Central memory CD8-positive, alpha-beta T cell (primary cell): ENCODE measurements around the gene ARHGAP24.
"Not testable (repeated sequence)": the region's sequence is repeated elsewhere in the genome, so short reads cannot be mapped to it uniquely, and the experiment has no call there.

Source experiments
- ATAC-seq: fragments of 150-1000 bp; cut with Tn5 transposase; replicated peaks from 2 replicates; pipeline ENCODE4 v1.10.0; 2022; ENCODE audit warnings: mild to moderate bottlenecking, moderate FRiP score, moderate number of reproducible peaks; ENCODE audit not compliant: poor library complexity, severe bottlenecking; ENCODE audit errors: extremely low read depth
- DNase-seq, 2 donors: peaks; one replicate each; pipeline ENCODE4 v3.0.0; 2021; ENCODE audit warnings: low spot score in 2 of 2
- H3K27ac Mint-ChIP-seq: one replicate; pipeline ENCODE4 v1.8.0; 2022; ENCODE audit warnings: low read depth, mild to moderate bottlenecking, moderate library complexity, mixed read lengths
- H3K27me3 Mint-ChIP-seq: one replicate; pipeline ENCODE4 v1.8.0; 2022; ENCODE audit warnings: mixed read lengths
- H3K36me3 Mint-ChIP-seq: one replicate; pipeline ENCODE4 v1.8.0; 2022; ENCODE audit warnings: mild to moderate bottlenecking, moderate library complexity, mixed read lengths; ENCODE audit not compliant: insufficient read depth
- H3K4me1 Mint-ChIP-seq: one replicate; pipeline ENCODE4 v1.8.0; 2022; ENCODE audit warnings: mixed read lengths
- H3K4me3 Mint-ChIP-seq: one replicate; pipeline ENCODE4 v1.8.0; 2022; ENCODE audit warnings: mild to moderate bottlenecking, moderate library complexity, mixed read lengths
- H3K9me3 Mint-ChIP-seq: one replicate; pipeline ENCODE4 v1.8.0; 2022; ENCODE audit warnings: mixed read lengths

ARHGAP24 gene

GRCh38 chr4:85842540-85842939 is 367.6 kb downstream of the ARHGAP24 start:
- no peak for DNase-seq
- no peaks in the 10 kb centered on the region for H3K4me1 Mint-ChIP-seq
- H3K27me3 Mint-ChIP-seq: no peaks in the 10 kb centered on the region
- peaks cover 6% of the 10 kb centered on the region for H3K9me3 Mint-ChIP-seq
- H3K36me3 Mint-ChIP-seq: no peaks in the 10 kb centered on the region
- no peak overlapping the region for H3K27ac Mint-ChIP-seq
- H3K4me3 Mint-ChIP-seq: no peak overlapping the region
- peak; percentile 24 for ATAC-seq

GRCh38 chr4:85853740-85854139 is 378.8 kb downstream of the ARHGAP24 start:
- not testable (repeated sequence) for H3K4me1 Mint-ChIP-seq, H3K4me3 Mint-ChIP-seq, ATAC-seq, DNase-seq, H3K27ac Mint-ChIP-seq, H3K27me3 Mint-ChIP-seq, H3K36me3 Mint-ChIP-seq
- H3K9me3 Mint-ChIP-seq: peaks cover 11% of the 10 kb centered on the region

- peaks cover 11% of the 10 kb centered on the region for H3K9me3 Mint-ChIP-seq
- no peaks in the 10 kb centered on the region for H3K27me3 Mint-ChIP-seq
- no peaks in the 10 kb centered on the region for H3K4me1 Mint-ChIP-seq
- ATAC-seq: no peak
- DNase-seq: no peak
- H3K36me3 Mint-ChIP-seq: no peaks in the 10 kb centered on the region
- H3K27ac Mint-ChIP-seq: no peak overlapping the region
- H3K4me3 Mint-ChIP-seq: no peak overlapping the region
Measured at GRCh38 chr4:85854546-85854945, 379.6 kb downstream of the ARHGAP24 start.

- ATAC-seq: no peak
- no peak overlapping the region for H3K27ac Mint-ChIP-seq
- H3K9me3 Mint-ChIP-seq: no peaks in the 10 kb centered on the region
- no peak for DNase-seq
- H3K27me3 Mint-ChIP-seq: no peaks in the 10 kb centered on the region
- no peaks in the 10 kb centered on the region for H3K4me1 Mint-ChIP-seq
- H3K4me3 Mint-ChIP-seq: no peak overlapping the region
- no peaks in the 10 kb centered on the region for H3K36me3 Mint-ChIP-seq
Measured at GRCh38 chr4:85860066-85860740, 385.3 kb downstream of the ARHGAP24 start.

GRCh38 chr4:85861064-85861765 is 386.3 kb downstream of the ARHGAP24 start:
- no peaks in the 10 kb centered on the region for H3K4me1 Mint-ChIP-seq
- H3K36me3 Mint-ChIP-seq: no peaks in the 10 kb centered on the region
- ATAC-seq: no peak

GRCh38 chr4:85862896-85863295 is 387.9 kb downstream of the ARHGAP24 start:
- Mint-ChIP-seq H3K27me3 (no peaks in the 10 kb centered on the region), H3K4me3 (no peak overlapping the region), H3K9me3 (no peaks in the 10 kb centered on the region), H3K36me3 (no peaks in the 10 kb centered on the region), H3K4me1 (no peaks in the 10 kb centered on the region), H3K27ac (no peak overlapping the region)
- ATAC-seq (no peak), DNase-seq (no peak)

More at GRCh38 chr4:85861064-85861765, 386.3 kb downstream of the ARHGAP24 start:
- H3K4me3 Mint-ChIP-seq: no peak overlapping the region
- no peaks in the 10 kb centered on the region for H3K27me3 Mint-ChIP-seq
- no peak overlapping the region for H3K27ac Mint-ChIP-seq
- no peak for DNase-seq
- H3K9me3 Mint-ChIP-seq: no peaks in the 10 kb centered on the region

- H3K27ac Mint-ChIP-seq: no peak overlapping the region
- ATAC-seq (no peak), DNase-seq (no peak)
- no peaks in the 10 kb centered on the region for H3K27me3 Mint-ChIP-seq
- H3K4me1 Mint-ChIP-seq: no peaks in the 10 kb centered on the region
- no peaks in the 10 kb centered on the region for H3K9me3 Mint-ChIP-seq
- no peak overlapping the region for H3K4me3 Mint-ChIP-seq
- H3K36me3 Mint-ChIP-seq: no peaks in the 10 kb centered on the region
Measured at GRCh38 chr4:85864259-85865205, 389.6 kb downstream of the ARHGAP24 start.

GRCh38 chr4:85865256-85865655 is 390.3 kb downstream of the ARHGAP24 start:
- Mint-ChIP-seq H3K9me3 (no peaks in the 10 kb centered on the region), H3K4me1 (no peaks in the 10 kb centered on the region), H3K27ac (no peak overlapping the region), H3K27me3 (no peaks in the 10 kb centered on the region), H3K36me3 (no peaks in the 10 kb centered on the region), H3K4me3 (no peak overlapping the region)
- DNase-seq (no peak), ATAC-seq (no peak)

- no peak overlapping the region for H3K27ac Mint-ChIP-seq
- ATAC-seq: no peak
Measured at GRCh38 chr4:85866508-85866907, 391.6 kb downstream of the ARHGAP24 start.

GRCh38 chr4:85867271-85867670 is 392.3 kb downstream of the ARHGAP24 start:
- H3K4me3 Mint-ChIP-seq: no peak overlapping the region
- H3K36me3 Mint-ChIP-seq: no peaks in the 10 kb centered on the region
- no peaks in the 10 kb centered on the region for H3K9me3 Mint-ChIP-seq
- ATAC-seq: no peak
- H3K4me1 Mint-ChIP-seq: no peaks in the 10 kb centered on the region
- no peak for DNase-seq
- no peaks in the 10 kb centered on the region for H3K27me3 Mint-ChIP-seq
- H3K27ac Mint-ChIP-seq: no peak overlapping the region

More at GRCh38 chr4:85866508-85866907, 391.6 kb downstream of the ARHGAP24 start:
- Mint-ChIP-seq H3K4me3 (no peak overlapping the region), H3K4me1 (no peaks in the 10 kb centered on the region), H3K27me3 (no peaks in the 10 kb centered on the region), H3K9me3 (no peaks in the 10 kb centered on the region), H3K36me3 (no peaks in the 10 kb centered on the region)
- no peak for DNase-seq

- no peaks in the 10 kb centered on the region for H3K9me3 Mint-ChIP-seq
- H3K27me3 Mint-ChIP-seq: no peaks in the 10 kb centered on the region
- DNase-seq (no peak), ATAC-seq (no peak)
- no peak overlapping the region for H3K4me3 Mint-ChIP-seq
- no peaks in the 10 kb centered on the region for H3K36me3 Mint-ChIP-seq
- H3K4me1 Mint-ChIP-seq: no peaks in the 10 kb centered on the region
- no peak overlapping the region for H3K27ac Mint-ChIP-seq
Measured at GRCh38 chr4:85869181-85869580, 394.2 kb downstream of the ARHGAP24 start.

- no peak overlapping the region for H3K4me3 Mint-ChIP-seq
- H3K4me1 Mint-ChIP-seq: no peaks in the 10 kb centered on the region
- no peaks in the 10 kb centered on the region for H3K27me3 Mint-ChIP-seq
- H3K36me3 Mint-ChIP-seq: no peaks in the 10 kb centered on the region
- H3K9me3 Mint-ChIP-seq: no peaks in the 10 kb centered on the region
- no peak overlapping the region for H3K27ac Mint-ChIP-seq
- no peak for ATAC-seq
- no peak for DNase-seq
Measured at GRCh38 chr4:85870298-85871083, 395.5 kb downstream of the ARHGAP24 start.
